Uterus (tissue), 4 donors: ENCODE data around the gene RASA3. TPM values are rescaled to one million over a fixed set of nuclear protein-coding genes. Genes with fewer than 3 reads are reported as not detected.

Experiments
- DNase-seq, 2 donors: peaks; one replicate each; pipeline ENCODE4 v3.0.0-alpha.2; 2019 to 2020
- H3K27ac ChIP-seq, 2 donors: fragments of 200-600 bp; sonication (generic); 1 replicate in 1 of 2; 2 replicates in 1 of 2; pipeline ENCODE4 v1.5.1; 2016 to 2018
- H3K27me3 ChIP-seq, 2 donors: fragments of 200-600 bp; sonication (generic); one replicate each; pipeline ENCODE4 v1.5.1; 2018 to 2019; ENCODE audit warnings: control low read depth in 1 of 2
- H3K36me3 ChIP-seq, 2 donors: fragments of 200-600 bp; sonication (generic); one replicate each; pipeline ENCODE4 v1.5.1; 2019; ENCODE audit warnings: control low read depth in 1 of 2
- H3K4me1 ChIP-seq, 2 donors: fragments of 200-600 bp; sonication (generic); one replicate each; pipeline ENCODE4 v1.5.1; 2018 to 2019; ENCODE audit warnings: control low read depth in 1 of 2
- H3K4me3 ChIP-seq, 2 donors: fragments of 200-600 bp; sonication (generic); 1 replicate in 1 of 2; 2 replicates in 1 of 2; pipeline ENCODE4 v1.5.1; 2018 to 2019; ENCODE audit warnings: mild to moderate bottlenecking in 1 of 2
- H3K9me3 ChIP-seq, 2 donors: fragments of 200-600 bp; sonication (generic); one replicate each; pipeline ENCODE4 v1.5.1; 2019; ENCODE audit warnings: control low read depth in 1 of 2
- POLR2A ChIP-seq, 2 donors: fragments of 450-650 bp; IDR thresholded peaks; one replicate each; pipeline ENCODE4 v1.6.1; 2016; ENCODE audit warnings: antibody characterized with exemption in 2 of 2, mild to moderate bottlenecking in 1 of 2, moderate library complexity in 1 of 2
- intact Hi-C: fragments of 100-400 bp; cut with DNase I; formaldehyde crosslinking; loops from one replicate; pipeline ENCODE4 v1.15.1; 2023; ENCODE audit warnings: low total_unique reads
- total RNA-seq, 4 donors: library from RNA; depleted of rRNA in 3 of 4; stranded (reverse); fragments of >200 nt in 3 of 4; gene quantifications; one replicate each; pipeline versions ENCODE4 v1.1.0 to v1.2.4, GENCODE V29; 2014 to 2023
- TF ChIP-seq, protein P1 (sequence below), 4 experiments: fragments of 200-600 bp in 2 of 4; fragments of 450-650 bp in 2 of 4; sonication (generic) in 2 of 4; IDR thresholded peaks; one replicate each; pipeline ENCODE4 v1.5.1; 2016 to 2019; ENCODE audit warnings: antibody characterized with exemption in 4 of 4, mild to moderate bottlenecking in 2 of 4, moderate library complexity in 1 of 4
- donor health status: DM: yes; HTN: yes; CAD: no.

The RASA3 gene
- total RNA-seq, 4 donors from 2014 or later: 8.5 to 31.6 (median 17.2) TPM

DNA sequence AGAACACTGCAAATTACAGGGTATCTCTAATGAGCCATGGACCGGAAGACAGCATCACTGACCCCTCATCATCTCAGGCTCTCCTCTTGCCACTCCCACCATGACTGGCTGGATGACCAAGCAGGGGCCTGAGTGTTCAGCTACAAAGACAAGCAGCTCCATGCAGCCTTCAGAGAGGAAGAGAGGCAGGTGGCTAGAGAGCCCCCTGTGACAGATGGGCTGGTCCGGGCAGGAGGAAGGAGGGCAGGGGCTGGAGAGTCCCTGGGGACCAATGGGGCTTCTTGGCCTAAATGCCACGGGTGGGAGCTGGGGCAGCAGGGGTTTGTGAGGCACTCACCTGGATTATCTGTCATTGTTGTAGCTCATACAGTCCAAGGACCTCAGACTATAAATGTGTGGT lies 12.8 kb upstream of the RASA3 start:
- Histone ChIP-seq H3K27me3 (no peaks in the 10 kb centered on the region), H3K9me3 (no peaks in the 10 kb centered on the region), H3K36me3 (no peaks in the 10 kb centered on the region), H3K27ac (no peak overlapping the region), H3K4me1 (no peaks in the 10 kb centered on the region), H3K4me3 (no peak overlapping the region)
- intact Hi-C loops: no loop called here
- TF ChIP-seq POLR2A (IDR thresholded peaks at IDR 0.05): no peak
- TF ChIP-seq, protein P1, sequence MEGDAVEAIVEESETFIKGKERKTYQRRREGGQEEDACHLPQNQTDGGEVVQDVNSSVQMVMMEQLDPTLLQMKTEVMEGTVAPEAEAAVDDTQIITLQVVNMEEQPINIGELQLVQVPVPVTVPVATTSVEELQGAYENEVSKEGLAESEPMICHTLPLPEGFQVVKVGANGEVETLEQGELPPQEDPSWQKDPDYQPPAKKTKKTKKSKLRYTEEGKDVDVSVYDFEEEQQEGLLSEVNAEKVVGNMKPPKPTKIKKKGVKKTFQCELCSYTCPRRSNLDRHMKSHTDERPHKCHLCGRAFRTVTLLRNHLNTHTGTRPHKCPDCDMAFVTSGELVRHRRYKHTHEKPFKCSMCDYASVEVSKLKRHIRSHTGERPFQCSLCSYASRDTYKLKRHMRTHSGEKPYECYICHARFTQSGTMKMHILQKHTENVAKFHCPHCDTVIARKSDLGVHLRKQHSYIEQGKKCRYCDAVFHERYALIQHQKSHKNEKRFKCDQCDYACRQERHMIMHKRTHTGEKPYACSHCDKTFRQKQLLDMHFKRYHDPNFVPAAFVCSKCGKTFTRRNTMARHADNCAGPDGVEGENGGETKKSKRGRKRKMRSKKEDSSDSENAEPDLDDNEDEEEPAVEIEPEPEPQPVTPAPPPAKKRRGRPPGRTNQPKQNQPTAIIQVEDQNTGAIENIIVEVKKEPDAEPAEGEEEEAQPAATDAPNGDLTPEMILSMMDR (IDR thresholded peaks at IDR 0.05): no peak
- no peak for DNase-seq

DNA sequence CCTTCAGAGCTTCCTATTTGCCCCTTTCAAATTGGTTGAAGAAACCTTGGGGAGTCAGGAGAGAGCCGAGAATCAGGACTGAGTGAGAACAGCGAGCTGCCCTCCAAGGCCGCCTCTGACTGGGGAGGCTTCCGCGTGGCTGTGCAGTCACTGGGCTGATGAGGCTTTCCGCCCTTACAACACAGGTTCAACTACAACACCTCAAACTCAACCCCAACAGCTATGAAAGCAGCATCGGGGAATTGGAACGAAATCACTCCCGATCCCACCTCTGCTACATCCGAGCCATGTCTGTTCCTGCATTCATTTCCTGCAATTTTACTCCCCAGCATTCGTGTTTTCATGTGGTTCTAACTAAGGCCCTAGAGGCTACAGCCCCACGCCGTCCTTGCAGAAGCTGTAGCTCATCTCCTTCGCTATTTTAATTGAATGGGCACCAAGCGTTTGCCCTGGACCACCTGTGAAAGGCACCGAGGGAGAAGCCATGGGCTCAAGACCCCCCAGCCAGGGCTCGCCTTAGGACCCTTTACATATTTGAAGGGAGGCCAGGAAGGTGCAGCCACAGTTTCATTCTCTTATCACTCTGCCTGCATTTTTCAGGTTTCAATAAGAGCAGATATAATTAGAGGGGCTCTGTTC lies 12.3 kb upstream of the RASA3 start:
- H3K4me3 ChIP-seq: no peak overlapping the region
- H3K4me1 ChIP-seq: no peaks in the 10 kb centered on the region
- no peaks in the 10 kb centered on the region for H3K36me3 ChIP-seq
- no peaks in the 10 kb centered on the region for H3K27me3 ChIP-seq
- no peak for DNase-seq
- H3K27ac ChIP-seq: no peak overlapping the region
- intact Hi-C loops: no loop called here
- no peaks in the 10 kb centered on the region for H3K9me3 ChIP-seq
- TF ChIP-seq POLR2A (IDR thresholded peaks at IDR 0.05): no peak
- TF ChIP-seq, protein P1 (IDR thresholded peaks at IDR 0.05): no peak

DNA sequence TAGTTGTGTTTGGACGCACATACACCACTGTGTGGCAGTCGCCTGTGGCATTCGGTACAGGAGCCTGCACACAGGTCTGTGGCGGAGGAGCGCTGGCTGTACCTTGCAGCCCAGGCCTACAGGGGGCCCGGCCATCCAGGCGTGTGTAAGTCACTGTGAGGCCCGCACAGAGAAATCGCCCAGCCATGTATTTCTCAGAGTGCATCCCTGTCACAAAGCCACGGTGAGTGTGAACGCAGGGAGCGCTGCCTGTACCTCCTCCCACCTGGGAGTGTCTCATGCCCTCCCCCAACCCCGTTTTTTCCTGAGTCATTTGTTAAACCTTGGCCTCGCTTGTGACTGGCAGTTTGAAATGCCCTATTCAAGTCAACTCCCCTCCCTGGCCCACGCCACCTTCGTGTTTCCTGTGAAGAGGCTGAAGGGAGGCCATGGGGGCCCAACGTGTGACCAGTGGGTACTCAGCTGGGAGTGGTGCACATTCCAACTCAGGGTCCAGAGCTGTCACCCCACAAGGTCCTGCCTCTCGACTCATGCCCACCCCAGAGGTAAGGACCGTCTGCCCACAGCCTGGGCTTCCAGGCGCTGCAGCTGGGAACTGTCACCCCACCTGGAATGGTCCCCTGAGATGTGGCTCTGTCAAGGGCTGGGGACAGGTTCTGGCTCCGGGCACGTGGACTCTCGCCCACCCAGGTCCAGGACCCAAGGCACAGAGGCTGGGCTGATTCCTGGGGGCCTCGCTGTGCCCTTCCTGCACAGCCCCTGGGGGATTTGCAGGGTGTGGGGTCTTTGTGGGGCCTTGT lies 11.6 kb upstream of the RASA3 start:
- Histone ChIP-seq H3K4me3 (no peak overlapping the region), H3K36me3 (no peaks in the 10 kb centered on the region), H3K27me3 (no peaks in the 10 kb centered on the region), H3K9me3 (no peaks in the 10 kb centered on the region), H3K4me1 (no peaks in the 10 kb centered on the region), H3K27ac (no peak overlapping the region)
- TF ChIP-seq, protein P1 (IDR thresholded peaks at IDR 0.05): no peak
- no peak for TF ChIP-seq POLR2A (IDR thresholded peaks at IDR 0.05)
- no peak for DNase-seq
- intact Hi-C loops: no loop called here

DNA sequence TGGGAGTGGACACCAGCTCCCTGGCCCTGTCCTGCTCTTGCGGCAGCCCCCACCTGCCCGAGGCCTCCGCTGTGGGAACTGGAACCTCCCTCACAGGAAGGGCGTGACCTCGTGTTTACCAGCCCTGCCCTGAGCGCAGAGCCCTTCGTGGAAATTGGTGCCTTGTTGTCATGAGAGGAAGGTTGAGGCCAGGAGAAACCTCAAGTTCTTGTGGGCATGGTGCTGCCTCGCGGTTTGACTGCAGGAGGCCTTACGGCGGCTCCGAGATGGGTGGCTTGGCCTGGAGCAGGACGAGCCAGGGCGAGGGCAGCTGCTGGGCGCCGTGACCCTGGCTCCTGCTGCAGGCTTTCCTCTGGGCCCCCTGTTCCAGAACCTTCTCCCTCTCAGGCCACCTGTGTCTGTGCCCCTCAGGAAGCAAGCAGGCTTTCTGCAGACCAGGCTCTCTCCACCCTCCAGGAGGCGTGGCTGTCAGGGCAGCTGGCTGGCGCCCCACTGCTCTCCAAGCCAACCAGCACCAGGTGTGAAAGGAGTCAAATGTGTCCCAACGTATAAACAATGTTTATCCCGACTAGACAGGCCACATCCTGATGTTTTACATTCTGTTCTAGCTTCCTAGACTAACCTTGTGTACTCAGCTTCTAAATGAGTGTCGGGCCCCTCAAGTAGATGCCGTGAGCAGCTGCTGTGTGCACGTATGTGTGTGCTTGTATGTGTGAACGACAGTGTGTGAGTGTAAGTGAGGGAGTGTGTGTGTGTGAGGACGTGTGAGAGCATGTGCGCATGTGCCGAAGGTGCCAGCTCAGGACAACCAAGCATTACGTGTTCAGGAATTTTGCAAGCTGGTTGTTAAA lies 10.4 kb upstream of the RASA3 start:
- TF ChIP-seq, protein P1 (IDR thresholded peaks at IDR 0.05): no peak
- no peak for TF ChIP-seq POLR2A (IDR thresholded peaks at IDR 0.05)
- Histone ChIP-seq H3K27me3 (no peaks in the 10 kb centered on the region), H3K4me1 (no peaks in the 10 kb centered on the region), H3K9me3 (no peaks in the 10 kb centered on the region), H3K4me3 (no peak overlapping the region), H3K36me3 (no peaks in the 10 kb centered on the region), H3K27ac (no peak overlapping the region)
- DNase-seq: no peak
- intact Hi-C loops: no loop called here
